ENCODE data around the gene TPK1.

Gene TPK1

DNA sequence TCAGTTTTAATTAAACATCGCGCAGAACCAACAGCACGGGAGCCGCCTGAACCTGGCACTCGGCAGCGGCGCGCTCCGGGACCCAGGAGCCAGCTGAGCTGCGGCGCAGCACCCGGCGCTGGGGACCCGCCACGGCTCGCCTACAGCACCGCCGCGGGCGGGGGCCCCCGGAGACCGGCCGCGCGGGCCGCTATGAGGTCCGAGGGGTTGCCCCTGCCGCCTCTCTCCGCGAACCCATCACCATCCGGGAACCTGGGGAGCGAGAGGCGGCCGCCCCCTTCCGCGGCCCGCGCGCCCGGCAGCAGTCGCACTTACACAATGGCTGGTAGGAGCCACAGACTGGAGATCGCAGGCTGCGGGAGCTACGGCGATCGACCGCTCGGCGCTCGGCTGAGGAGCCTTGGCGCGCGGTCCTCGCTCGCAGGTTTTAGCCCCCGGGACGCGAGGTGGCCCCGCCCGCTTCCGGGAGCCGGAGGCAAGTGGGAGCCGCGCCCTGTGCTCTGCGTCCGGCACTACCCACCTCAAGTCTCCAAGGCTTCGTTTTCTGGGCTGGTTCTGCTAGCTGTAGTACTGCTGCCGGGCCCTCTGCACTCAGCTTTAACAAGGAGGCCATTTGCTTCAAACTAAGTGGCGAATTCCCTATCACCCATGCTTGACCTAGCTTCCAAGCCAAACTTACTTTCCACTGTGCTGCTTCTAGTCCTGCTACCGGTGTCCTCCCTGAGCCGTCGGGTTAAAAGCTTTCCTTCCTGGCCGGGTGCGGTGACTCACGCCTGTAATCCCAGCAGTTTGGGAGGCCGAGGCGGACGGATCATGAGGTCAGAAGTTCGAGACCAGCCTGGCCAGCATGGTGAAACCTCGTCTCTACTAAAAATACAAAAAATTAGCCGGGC lies at the start of gene TPK1:
Gene TPK1 (minus strand): TSS at position 402 of the 893 bp plus-strand sequence. CDS start 451 bp downstream, outside the sequence.
- peak; percentile 95 for DNase-seq

DNA sequence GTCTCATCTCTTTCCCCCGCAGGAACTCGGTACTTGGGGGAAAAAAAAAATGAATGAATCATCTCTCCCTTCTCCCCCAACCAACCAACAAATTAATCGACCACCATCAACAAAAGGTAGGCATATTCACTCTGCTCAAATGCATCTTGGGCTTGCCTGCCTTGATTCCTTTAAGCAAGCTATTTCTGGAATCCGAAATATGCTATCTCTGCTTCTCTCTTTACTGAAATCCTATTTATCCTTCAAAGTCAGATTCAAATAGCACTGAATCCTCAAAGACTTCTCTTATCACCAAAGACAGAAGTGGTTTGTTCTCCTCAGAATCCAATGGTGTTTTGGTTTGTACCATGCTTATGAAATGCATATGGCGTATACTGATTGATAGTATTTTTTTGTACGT lies 49.6 kb upstream of the TPK1 start:
- DNase-seq, result no peak

DNA sequence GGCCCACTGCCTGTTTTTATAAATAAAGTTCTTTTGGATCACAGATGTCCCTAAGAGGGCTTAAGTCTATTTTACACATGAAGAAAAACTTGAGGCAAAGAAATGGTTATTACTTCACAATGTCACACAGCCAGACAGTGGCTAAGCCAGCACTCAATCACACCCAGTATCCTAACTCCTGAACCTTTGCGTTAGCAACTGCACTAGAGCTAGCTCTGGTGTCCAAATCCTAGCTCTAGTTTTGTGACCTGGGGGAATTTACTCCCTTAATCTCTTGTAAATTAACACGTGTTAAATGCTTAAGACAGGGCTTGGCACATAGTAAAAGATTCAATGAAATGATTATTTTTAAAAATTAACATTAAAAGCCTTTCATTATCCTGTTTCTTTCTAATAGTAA lies 49.0 kb upstream of the TPK1 start:
- no peak for DNase-seq

- DNase-seq, result no peak
These were observed 37.5 kb upstream of the TPK1 start for GRCh38 chr7:144873316-144873845.

GRCh38 chr7:144869082-144869481 lies 33.2 kb upstream of the TPK1 start:
- no peak for DNase-seq

GRCh38 chr7:144866189-144866588 lies 30.3 kb upstream of the TPK1 start:
- no peak for DNase-seq

GRCh38 chr7:144863320-144863647 lies 27.4 kb upstream of the TPK1 start:
- DNase-seq, result no peak

DNA sequence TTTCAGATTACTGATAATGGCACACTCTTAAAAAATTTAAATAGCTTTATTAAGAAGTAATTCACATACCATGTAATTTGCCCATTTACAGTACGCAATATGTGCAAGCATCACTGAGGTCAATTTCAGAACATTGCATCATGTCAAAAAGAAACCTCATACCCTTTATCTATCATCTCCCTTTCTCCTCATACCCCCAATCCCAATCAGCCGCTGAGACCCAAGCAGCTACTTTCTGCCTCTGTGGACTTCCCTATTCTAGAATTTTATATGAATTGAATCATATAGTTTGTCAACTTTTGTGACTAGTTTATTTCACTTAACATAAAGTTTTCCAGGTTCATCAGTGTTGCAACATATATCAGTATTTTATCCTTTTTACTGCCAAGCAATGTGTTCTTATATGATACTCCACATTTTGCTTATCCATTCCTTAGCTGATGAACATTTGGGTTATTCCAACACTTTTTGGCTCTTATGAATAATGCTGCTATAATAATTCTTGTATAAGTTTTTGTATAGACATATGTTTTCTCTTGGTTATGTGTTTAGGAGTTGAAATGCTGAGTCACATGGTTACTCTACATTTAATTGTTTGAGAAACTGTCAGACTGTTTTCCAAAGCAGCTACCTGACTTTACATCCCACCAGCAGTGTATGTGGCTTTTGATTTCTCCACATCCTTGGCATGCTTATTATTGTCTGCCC lies 26.9 kb upstream of the TPK1 start:
- no peak for DNase-seq

DNA sequence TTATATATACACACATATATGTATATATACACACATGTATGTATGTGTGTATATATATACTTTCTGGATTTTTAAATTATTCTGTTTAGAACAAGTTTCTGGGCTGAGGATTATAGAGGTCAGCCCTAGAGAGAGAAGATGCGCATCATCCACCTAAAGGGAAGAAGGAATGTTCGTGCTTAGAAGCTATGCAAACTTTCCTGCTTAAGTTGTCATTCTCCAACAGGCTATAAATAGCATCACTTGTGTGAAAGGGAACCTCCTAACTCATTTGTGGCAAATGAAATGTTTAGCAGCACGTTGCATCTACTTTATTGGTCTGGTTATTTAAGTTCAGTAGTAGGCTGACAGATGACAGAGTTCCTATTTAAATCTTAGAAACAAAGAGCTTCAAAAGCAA lies 23.9 kb upstream of the TPK1 start:
- DNase-seq, result no peak

GRCh38 chr7:144857463-144857862 lies 21.6 kb upstream of the TPK1 start:
- no peak for DNase-seq

DNA sequence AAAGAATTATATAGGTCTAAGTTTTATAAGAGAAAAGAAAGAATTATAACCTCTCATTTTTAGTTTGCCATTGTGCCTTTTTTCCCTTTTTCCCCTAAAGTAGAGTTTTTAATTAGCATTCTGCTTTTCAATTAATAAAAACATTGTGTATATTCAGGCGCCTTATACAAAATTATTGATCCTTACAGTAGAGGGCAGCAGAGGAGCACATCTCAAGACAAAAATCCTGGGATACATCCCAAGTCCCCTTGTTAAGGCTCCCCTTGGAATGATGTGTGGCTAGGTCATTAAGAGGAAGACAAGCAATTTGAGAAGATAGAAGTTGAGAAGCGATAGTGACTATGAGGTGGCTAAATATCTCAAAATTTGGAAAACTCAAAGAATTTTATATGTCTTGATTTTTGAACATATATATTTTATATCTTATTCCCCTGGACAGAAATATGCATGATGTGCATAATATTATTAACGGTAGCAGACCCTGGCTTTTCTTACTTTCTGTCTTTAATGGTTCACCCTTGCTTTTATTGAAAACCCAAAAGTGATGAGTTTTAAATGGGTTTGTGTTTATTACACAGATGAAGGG lies 19.1 kb upstream of the TPK1 start:
- DNase-seq, result no peak

- no peak for DNase-seq
These were observed 17.7 kb upstream of the TPK1 start for GRCh38 chr7:144853542-144853941.

GRCh38 chr7:144848078-144848477 lies 12.2 kb upstream of the TPK1 start:
- no peak for DNase-seq

GRCh38 chr7:144842377-144842851 lies 6.6 kb upstream of the TPK1 start:
- DNase-seq, result peak; percentile 78

GRCh38 chr7:144836545-144836842 lies 641 bp upstream of the TPK1 start:
- no peak for DNase-seq

DNA sequence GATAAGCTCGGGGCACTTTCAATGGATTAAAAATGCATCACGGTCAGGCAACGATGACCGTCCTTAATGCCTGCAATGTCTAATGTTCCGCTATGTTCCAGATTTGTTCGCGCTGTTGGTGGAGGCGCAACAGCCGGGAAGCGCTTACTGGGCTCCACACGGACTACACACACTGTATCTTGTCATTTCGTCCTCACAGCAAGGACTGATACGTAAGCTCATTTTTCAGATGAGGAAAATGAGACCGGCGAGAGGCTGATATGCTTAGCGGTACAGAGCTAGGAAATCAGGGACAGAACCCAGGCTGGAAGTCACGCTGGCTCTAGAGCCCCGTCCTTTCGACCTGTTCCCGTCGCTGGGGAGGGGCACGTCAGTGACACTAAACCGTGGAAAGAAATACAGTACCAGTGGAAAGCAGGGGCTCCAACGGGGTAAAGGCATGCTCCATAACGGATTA lies 670 bp downstream of the TPK1 start:
- peak; percentile 61 for DNase-seq

GRCh38 chr7:144834641-144835144 lies 1.2 kb downstream of the TPK1 start:
- peak; percentile 61 for DNase-seq

DNA sequence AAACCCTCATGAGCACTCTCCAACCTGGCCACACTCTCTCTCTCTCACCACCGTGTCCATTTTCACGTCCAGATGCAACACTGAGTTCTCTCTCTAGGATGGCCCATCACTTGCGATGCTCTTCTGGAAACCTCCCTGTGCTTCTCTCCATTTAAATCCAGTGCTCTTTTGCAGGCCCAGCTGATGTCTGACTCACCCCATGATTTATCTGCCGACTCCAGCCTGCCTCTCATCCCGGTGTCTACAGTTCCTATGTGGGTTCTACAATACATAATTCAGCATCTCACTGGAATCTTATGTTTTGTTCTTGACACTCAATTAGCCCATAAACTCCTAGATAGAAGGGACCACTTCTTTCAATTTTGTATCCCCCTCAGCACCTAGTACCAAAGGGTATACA lies 5.0 kb downstream of the TPK1 start:
- DNase-seq, result no peak

DNA sequence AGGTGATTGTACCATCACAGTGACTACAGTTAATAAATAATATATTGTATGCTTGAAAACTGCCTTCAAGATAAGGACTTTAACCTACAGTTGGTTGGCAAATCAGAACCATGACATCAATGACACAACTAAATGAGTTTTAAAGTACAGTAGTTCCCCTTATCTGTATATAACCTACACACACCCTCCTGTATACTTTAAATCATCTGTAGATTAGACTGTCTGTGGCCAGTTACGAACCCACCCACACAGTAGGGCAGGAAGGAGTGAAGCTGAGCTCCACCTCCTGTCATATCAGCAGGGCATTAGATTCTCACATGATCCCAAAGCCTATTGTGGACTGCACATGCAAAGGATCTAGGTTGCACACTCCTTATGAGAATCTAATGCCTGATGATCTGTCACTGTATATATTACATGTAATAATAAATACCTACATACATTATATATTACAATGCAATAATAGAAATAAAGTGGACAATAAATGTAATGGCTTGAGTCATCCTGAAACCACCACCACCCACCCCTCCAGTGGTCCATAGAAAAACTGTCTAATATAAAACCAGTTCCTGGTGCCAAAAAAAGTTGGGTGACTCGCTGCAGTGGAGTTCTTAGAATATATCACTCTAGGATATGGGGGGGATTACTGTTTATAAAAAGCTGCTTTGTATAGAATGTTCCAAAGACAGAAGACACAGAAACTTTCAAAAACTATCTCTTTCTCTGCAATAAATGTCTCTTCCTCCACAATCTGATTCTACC lies 5.6 kb downstream of the TPK1 start:
- DNase-seq, result no peak

GRCh38 chr7:144827621-144828020 lies 8.2 kb downstream of the TPK1 start:
- DNase-seq, result no peak

DNA sequence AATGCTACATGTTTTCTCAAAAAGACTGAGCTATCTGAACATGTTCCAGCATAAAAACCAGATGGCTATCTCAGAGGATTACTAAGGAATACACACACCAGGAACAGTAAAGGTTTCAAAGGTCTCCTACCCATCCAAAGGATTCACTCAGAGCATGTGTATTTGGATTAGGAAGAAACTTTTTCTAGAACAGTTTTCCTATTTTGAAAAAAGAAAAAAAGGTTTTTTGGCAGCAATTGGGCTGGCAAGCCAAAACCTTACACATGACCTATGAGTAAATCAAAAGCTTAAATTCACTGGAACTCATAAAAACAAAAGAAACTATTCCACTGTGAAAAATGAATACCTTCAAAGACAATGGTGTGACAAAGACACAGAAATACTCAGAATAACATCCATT lies 9.6 kb downstream of the TPK1 start:
- no peak for DNase-seq

DNA sequence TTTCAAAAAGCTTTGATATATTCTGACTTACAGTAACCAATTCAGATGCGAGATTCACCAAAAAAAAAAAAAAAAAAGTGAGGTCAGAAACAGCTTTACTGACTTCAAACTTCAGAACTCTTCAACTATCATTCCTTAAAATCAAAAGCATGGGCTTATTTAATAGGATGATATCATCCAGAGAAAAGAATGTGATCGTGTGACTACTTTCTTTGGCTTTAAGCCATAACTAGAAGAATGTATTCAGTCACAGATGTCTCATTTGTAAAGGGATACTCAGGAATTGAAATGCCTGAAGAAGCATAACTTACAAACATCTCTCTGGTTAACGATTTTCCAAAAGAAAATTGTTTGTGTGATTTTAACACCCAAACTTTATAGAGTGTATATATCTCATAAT lies 11.5 kb downstream of the TPK1 start:
- no peak for DNase-seq

- no peak for DNase-seq
These were observed 13.6 kb downstream of the TPK1 start for GRCh38 chr7:144822223-144822622.
